HEK293 (cell line): ENCODE data around the gene PODN.

Experiments
- BCL11B ChIP-seq: fragments of 450-650 bp; formaldehyde crosslinking; IDR thresholded peaks from 2 replicates; pipeline ENCODE4 v1.5.1; 2016; ENCODE audit warnings: low read depth, missing biosample characterization, missing genetic modification characterization
- CTCF ChIP-seq: fragments of 450-650 bp; formaldehyde crosslinking; IDR thresholded peaks from 2 replicates; pipeline ENCODE4 v1.5.1; 2016; ENCODE audit warnings: missing biosample characterization, missing genetic modification characterization
- GLI2 ChIP-seq: fragments of 450-650 bp; formaldehyde crosslinking; IDR thresholded peaks from 2 replicates; pipeline ENCODE4; 2017; ENCODE audit warnings: missing biosample characterization, missing genetic modification characterization, low read depth, borderline replicate concordance
- ZBTB21 ChIP-seq: fragments of 450-650 bp; formaldehyde crosslinking; IDR thresholded peaks from 2 replicates; pipeline ENCODE4 v1.5.1; 2017; ENCODE audit warnings: missing biosample characterization, missing genetic modification characterization
- ZBTB49 ChIP-seq: fragments of 450-650 bp; formaldehyde crosslinking; IDR thresholded peaks from 2 replicates; pipeline ENCODE4 v1.5.1; 2016; ENCODE audit warnings: missing biosample characterization, missing genetic modification characterization, low read depth
- ZBTB8A ChIP-seq: fragments of 450-650 bp; formaldehyde crosslinking; IDR thresholded peaks from 2 replicates; pipeline ENCODE4 v1.5.1; 2016; ENCODE audit warnings: missing biosample characterization, missing genetic modification characterization
- ZNF274 ChIP-seq, 2 experiments: fragments of 200-500 bp in 1 of 2; fragments of 450-650 bp in 1 of 2; sonication (Bioruptor generic) in 1 of 2; formaldehyde crosslinking in 1 of 2; IDR thresholded peaks; 2 replicates each; pipeline versions ENCODE4 v1.5.1 to v1.6.1; 2014 to 2016; ENCODE audit warnings: borderline replicate concordance in 1 of 2, inconsistent platforms in 1 of 2, low read length in 1 of 2, missing biosample characterization in 1 of 2, missing genetic modification characterization in 1 of 2
- ZNF658 ChIP-seq: fragments of 450-650 bp; formaldehyde crosslinking; IDR thresholded peaks from 2 replicates; pipeline ENCODE4; 2016; ENCODE audit warnings: missing biosample characterization, missing genetic modification characterization
- ZNF664 ChIP-seq: fragments of 450-650 bp; formaldehyde crosslinking; IDR thresholded peaks from 2 replicates; pipeline ENCODE4 v1.5.1; 2016; ENCODE audit warnings: missing biosample characterization, missing genetic modification characterization
- ZNF670 ChIP-seq: fragments of 450-650 bp; formaldehyde crosslinking; IDR thresholded peaks from 2 replicates; pipeline ENCODE4 v1.5.1; 2016; ENCODE audit warnings: missing biosample characterization, missing genetic modification characterization, low read depth
- ZNF792 ChIP-seq: fragments of 450-650 bp; formaldehyde crosslinking; IDR thresholded peaks from 2 replicates; pipeline ENCODE4 v1.5.1; 2016; ENCODE audit warnings: missing biosample characterization, missing genetic modification characterization
- TF ChIP-seq, protein P1 (sequence below): fragments of 450-650 bp; formaldehyde crosslinking; IDR thresholded peaks from 2 replicates; pipeline ENCODE4 v1.5.1; 2016; ENCODE audit warnings: missing biosample characterization, missing genetic modification characterization
- TF ChIP-seq, protein P2 (sequence below): fragments of 450-650 bp; formaldehyde crosslinking; IDR thresholded peaks from 2 replicates; pipeline ENCODE4 v1.5.1; 2016; ENCODE audit warnings: missing biosample characterization, missing genetic modification characterization

GRCh38 chr1:53075761-53076163, 13.7 kb downstream of the PODN start:
- TF ChIP-seq, protein P1, sequence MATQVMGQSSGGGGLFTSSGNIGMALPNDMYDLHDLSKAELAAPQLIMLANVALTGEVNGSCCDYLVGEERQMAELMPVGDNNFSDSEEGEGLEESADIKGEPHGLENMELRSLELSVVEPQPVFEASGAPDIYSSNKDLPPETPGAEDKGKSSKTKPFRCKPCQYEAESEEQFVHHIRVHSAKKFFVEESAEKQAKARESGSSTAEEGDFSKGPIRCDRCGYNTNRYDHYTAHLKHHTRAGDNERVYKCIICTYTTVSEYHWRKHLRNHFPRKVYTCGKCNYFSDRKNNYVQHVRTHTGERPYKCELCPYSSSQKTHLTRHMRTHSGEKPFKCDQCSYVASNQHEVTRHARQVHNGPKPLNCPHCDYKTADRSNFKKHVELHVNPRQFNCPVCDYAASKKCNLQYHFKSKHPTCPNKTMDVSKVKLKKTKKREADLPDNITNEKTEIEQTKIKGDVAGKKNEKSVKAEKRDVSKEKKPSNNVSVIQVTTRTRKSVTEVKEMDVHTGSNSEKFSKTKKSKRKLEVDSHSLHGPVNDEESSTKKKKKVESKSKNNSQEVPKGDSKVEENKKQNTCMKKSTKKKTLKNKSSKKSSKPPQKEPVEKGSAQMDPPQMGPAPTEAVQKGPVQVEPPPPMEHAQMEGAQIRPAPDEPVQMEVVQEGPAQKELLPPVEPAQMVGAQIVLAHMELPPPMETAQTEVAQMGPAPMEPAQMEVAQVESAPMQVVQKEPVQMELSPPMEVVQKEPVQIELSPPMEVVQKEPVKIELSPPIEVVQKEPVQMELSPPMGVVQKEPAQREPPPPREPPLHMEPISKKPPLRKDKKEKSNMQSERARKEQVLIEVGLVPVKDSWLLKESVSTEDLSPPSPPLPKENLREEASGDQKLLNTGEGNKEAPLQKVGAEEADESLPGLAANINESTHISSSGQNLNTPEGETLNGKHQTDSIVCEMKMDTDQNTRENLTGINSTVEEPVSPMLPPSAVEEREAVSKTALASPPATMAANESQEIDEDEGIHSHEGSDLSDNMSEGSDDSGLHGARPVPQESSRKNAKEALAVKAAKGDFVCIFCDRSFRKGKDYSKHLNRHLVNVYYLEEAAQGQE (tag by site-specific recombination): no peak
- no peak for TF ChIP-seq ZNF792 (tag by site-specific recombination)
- TF ChIP-seq CTCF (tag by site-specific recombination): no peak
- TF ChIP-seq BCL11B (tag by site-specific recombination): no peak
- no peak for TF ChIP-seq ZNF670 (tag by site-specific recombination)
- no peak for TF ChIP-seq ZBTB49
- TF ChIP-seq GLI2 (tag by site-specific recombination): no peak
- TF ChIP-seq ZNF274 (IDR thresholded peaks at IDR 0.05; ENCODE audit: low read length): no peak
- no peak for TF ChIP-seq ZNF274 (tag by site-specific recombination; IDR thresholded peaks at IDR 0.05; ENCODE audit: borderline replicate concordance)
- TF ChIP-seq, protein P2, sequence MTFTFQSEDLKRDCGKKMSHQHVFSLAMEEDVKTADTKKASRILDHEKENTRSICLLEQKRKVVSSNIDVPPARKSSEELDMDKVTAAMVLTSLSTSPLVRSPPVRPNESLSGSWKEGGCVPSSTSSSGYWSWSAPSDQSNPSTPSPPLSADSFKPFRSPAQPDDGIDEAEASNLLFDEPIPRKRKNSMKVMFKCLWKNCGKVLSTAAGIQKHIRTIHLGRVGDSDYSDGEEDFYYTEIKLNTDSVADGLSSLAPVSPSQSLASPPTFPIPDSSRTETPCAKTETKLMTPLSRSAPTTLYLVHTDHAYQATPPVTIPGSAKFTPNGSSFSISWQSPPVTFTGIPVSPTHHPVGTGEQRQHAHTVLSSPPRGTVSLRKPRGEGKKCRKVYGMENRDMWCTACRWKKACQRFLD (tag by site-specific recombination): no peak
- no peak for TF ChIP-seq ZBTB8A
- no peak for TF ChIP-seq ZBTB21 (tag by site-specific recombination)
- no peak for TF ChIP-seq ZNF658 (tag by site-specific recombination)
- no peak for TF ChIP-seq ZNF664
